ENCODE results near the gene PMS1. TPM values are rescaled to one million over a fixed set of nuclear protein-coding genes. Genes with fewer than 3 reads are reported as not detected.
"Not testable (repeated sequence)": the region's sequence is repeated elsewhere in the genome, so short reads cannot be mapped to it uniquely, and the experiment has no call there.

The PMS1 gene
- 25.2 and 28.2 TPM in 2 replicates for total RNA-seq (2014; rRNA removed; shearing (Covaris generic))

DNA sequence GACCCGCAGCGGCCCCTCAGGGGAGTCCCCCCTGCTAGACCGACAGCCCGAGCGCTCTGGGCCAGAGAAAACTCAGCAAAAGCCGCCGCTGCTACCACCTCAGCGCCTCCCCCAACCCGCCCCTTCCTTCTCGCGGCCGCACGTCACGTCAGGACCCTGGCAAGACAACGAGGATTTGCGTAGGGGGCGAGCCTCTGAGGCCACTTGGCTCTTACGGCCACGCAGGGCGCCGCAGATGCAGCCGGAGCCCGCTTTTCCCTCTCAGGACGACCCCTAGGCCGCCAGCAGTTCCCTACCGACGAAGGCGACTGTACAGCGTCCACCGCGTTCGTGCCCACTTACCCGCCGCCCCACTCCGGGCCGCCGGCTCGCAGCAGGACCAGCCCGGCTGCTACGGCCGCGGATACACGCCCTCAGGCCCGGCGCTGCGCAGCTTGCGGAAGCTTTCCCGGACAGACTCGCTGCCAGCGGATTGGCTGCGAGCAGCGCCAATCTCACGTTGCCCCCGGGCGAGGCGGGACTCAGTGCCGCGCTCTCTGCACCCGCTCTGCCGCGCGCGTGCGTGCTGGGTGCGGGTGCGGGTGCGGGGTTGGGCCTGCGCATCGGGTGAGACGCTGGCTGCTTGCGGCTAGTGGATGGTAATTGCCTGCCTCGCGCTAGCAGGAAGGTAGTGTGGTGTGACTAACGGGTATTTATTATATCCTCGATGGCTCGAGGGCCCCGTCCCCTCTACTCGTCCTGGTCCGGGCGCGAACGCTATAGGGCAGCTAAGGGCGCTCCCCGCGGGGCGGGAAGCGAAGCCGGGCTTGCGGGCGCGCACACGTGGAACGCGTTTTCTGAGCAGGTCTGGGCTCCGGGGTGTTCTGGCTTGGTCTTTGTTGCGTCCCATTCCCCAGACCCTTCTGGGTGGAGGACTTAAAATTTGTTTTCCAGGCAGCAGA is at the start of gene PMS1, which contains the start of gene ORMDL1:
TSS of gene PMS1 (plus strand) at position 524 of the 941 bp plus-strand sequence. CDS start 7,360 bp downstream, outside the sequence.
TSS of gene ORMDL1 (minus strand) at position 413 of the 941 bp plus-strand sequence. CDS start 1,744 bp downstream, outside the sequence.
- in situ Hi-C loops (cut with HindIII; ENCODE audit: low sequenced_read_pairs): no loop called here
- peak; percentile 96 for DNase-seq (ENCODE audit: low spot score)

DNA sequence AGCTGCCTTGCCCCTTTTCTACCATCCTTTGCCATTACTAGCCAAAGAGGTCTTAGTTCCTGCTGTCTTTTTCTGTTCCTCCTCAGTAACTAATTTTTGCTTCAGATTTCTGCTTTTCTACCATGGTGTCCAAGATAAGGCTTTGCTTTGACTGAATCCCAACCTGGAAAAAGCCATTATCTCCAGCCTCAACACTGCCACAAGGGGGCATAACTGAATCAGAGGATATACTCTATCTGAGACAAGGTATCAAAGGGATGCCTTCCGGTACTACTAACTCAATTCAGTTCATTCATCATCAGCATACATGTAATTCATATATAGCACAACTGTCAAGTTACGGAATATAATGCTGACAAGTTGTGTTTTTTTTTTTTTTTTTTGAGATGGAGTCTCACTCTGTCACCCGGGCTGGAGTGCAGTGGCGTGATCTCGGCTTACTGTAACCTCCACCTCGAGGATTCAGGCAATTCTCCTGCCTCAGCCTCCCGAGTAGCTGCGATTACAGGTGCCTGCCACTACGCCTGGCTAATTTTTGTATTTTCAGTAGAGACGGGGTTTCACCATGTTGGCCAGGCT is 33.1 kb upstream of the PMS1 start:
- peak; percentile 24 for DNase-seq (ENCODE audit: low spot score)
- in situ Hi-C loops (cut with HindIII; ENCODE audit: low sequenced_read_pairs): no loop called here

DNA sequence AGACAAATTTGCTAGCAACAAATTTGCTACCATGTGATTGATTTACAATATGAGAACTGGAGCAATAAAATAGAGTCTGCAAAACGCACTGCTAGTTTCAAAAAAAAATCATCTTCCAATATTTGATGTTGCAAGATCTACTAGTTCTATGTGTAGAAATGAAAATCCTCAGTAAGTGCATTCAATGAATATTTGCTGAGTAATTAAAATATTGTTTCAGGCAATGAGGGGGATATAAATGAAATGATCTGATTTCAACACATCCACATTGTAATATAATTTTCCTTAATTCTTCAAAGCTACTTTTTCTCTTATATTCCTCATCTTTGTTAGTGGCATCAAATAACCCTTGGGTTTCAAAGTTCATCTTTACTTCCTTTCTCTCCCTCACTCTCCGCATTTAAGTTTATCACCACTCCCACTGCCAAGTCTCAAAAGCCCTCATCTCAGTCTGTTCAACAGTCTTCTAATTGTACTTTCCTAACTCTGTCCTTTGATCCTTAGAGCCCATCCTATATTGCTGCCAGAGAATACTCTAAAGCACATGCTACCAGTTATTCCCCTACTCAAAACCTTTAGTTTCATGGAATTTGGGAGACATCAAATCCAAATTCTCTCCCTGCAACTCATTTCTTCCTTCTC is 27.8 kb upstream of the PMS1 start:
- DNase-seq (ENCODE audit: low spot score): no peak
- in situ Hi-C loops (cut with HindIII; ENCODE audit: low sequenced_read_pairs): no loop called here

DNA sequence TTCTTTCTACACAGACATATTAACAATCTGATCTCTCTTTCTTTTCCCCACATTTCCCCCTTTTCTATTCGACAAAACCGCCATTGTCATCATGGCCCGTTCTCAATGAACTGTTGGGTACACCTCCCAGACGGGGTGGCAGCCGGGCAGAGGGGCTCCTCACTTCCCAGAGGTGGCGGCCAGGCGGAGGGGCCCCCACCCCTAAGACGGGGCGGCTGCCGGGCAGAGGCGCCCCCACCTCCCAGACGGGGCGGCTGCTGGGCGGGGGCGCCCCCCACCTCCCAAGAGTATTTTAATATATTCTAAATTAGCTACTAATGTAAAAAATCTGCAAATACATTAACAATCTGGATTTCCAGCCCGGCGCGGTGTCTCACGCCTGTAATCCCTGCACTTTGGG is 24.1 kb upstream of the PMS1 start:
- DNase-seq (ENCODE audit: low spot score); in situ Hi-C loops (cut with HindIII; ENCODE audit: low sequenced_read_pairs): not testable (repeated sequence)

DNA sequence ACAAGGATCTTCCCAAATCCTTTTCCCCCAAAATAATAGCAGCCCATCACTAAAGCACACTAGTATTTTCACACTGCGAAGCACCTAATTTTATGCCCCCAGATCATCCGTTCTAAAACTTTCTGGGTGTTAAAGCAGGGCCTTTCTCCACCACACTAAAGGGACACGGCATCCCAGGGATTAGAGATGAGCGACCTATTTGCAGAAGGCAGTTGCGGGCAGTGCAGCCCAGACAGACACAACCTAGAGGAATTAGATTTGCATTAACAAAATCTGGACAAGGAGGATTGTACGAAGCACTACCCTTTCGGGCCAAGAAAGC is 22.1 kb upstream of the PMS1 start:
- in situ Hi-C loops (cut with HindIII; ENCODE audit: low sequenced_read_pairs): no loop called here
- no peak for DNase-seq (ENCODE audit: low spot score)

DNA sequence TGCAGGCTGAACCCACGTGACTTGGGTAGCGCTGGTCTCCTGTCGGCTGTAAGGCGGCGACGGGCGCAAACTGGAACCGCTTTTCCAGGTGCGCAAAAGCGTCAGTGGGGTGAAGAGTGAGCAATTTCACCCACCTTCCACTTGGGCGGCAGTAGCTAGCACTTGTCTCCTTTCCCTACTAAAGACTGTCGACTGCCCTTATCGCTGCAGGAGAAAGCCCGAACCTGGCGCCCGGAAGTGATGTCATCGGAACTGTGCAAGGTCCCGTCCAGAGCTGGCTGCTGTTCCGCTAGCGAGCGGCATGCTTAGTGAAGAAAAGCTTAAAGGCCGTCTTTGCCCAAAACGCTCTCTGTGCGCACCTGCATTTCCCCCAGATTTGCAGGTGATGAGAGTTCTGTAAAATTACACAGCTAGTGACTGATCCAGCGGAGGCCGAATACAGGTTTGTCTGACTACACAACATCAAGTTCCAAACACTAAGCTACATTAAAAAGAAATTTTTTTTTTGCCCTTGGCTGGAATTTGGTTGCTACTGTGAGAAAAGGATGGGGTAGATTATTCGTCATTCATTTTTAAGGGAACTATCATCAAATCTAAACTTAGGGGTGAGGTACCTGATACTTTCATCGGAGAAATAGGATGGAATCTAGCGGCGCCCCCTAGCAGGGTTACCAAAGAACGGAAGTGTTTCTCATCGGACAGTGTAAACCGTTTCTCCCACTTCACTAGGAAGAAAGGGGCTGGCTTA is 21.5 kb upstream of the PMS1 start, which contains the start of gene OSGEPL1:
TSS of gene OSGEPL1 (minus strand) at position 242 of the 748 bp plus-strand sequence. CDS start 1,152 bp downstream, outside the sequence.
- peak; percentile 97 for DNase-seq (ENCODE audit: low spot score)
- in situ Hi-C loops (cut with HindIII; ENCODE audit: low sequenced_read_pairs): no loop called here

DNA sequence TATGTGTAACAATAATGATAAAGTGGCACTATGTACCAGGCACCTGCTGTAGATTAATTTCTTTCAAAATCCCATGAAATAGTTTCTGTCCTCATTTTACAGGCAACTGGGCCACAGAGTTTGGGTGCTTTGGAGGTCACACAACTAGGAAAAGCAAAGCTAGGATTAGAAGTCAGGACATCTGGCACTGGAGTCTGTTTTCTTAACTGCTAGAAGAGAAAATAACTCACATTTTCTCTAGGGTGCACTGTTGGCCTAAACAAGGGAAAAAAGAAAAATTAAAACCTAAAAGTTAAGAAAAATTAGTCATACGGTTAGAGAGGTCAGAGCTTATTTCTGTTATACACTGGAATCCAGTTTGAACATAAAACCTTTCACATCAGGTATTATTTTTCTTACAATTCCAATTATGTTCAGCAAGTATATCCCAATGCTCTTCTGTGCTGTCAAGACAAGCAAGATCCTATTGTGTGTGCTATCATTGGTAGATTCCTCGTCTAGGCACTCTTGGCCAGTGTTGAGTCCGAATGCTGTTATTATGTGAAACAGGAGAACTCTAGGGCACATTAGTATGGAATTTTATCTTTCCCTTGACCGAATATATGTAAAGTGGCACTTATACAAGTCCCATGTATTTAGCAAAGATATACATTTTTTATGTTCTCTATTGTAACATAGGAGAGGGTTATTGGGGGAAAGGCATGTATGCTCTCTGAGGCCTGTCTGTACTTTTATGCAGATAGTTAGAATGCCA is 20.2 kb upstream of the PMS1 start:
- in situ Hi-C loops (cut with HindIII; ENCODE audit: low sequenced_read_pairs): no loop called here
- peak; percentile 19 for DNase-seq (ENCODE audit: low spot score)

DNA sequence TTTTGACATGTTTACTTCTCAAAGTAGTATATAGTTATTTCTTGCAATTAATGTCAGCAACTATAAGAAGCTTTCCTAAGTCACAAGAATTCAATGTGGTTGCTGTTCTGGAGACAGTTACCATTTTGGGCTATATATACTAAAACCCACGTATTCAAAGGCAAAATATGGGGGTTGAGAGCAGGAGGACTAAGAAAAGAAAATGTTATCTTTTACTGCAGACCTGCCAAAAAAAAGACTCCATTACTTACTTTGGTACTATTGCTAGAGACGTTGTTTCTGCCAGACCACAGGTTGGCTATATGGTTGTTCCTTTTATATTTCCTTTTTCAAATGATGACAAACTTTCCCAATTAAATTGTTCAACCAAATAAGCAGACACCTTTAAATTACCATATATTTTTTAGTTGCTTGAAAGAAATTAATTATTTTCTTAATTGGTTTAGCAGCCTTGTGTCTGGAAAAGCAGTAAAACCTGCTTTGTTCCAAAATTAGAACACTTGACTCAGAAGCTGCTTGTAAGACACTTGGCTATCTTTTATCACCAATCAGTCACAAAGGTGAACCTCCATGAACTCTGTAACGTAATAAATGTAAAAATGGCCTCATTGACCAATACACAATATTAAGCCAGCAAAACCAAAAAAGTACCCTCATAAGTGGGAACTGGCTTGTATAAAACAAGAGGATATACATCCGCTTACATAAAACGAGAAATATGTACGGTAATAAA is 13.5 kb upstream of the PMS1 start:
- in situ Hi-C loops (cut with HindIII; ENCODE audit: low sequenced_read_pairs): no loop called here
- no peak for DNase-seq (ENCODE audit: low spot score)

DNA sequence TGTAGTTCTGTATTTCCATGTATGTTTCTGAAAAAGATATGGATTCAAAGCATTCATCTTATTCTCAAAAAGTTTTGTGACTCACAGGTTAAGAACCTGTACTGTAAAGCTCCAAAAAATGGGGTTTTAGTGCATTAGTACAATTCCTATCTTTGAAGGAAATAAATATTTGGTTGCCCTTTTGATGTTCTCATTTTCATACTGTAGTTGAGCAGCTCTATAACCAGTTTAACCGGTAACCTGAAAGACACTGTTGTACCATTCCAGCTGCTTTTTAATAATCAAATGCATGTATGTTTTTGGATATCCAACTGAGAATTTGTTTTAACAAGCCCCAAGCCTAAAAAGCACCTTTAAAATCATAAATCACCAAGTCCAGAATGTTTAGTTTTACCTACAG is 12.0 kb upstream of the PMS1 start:
- in situ Hi-C loops (cut with HindIII; ENCODE audit: low sequenced_read_pairs): no loop called here
- no peak for DNase-seq (ENCODE audit: low spot score)

DNA sequence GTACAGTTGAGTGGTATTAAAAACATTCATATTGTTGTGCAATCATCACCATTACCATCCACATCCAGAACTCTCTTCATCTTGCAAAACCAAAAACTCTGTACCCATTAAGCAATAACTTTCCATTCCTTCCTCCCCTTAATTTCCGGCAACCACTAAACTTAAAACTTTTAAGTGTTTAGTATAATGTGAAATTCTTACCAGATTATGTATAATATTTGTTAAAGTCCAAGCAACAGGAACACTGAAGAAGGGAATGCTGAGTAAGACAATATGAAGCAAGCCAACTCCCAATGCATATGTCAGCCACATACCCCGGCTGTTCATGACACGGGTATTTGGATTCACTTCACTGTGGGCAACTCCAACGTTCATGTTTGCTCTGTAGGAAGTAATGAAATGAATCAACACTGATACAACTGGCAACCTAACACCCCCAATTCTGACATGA is 2.0 kb upstream of the PMS1 start:
- DNase-seq (ENCODE audit: low spot score): no peak
- in situ Hi-C loops (cut with HindIII; ENCODE audit: low sequenced_read_pairs): no loop called here

DNA sequence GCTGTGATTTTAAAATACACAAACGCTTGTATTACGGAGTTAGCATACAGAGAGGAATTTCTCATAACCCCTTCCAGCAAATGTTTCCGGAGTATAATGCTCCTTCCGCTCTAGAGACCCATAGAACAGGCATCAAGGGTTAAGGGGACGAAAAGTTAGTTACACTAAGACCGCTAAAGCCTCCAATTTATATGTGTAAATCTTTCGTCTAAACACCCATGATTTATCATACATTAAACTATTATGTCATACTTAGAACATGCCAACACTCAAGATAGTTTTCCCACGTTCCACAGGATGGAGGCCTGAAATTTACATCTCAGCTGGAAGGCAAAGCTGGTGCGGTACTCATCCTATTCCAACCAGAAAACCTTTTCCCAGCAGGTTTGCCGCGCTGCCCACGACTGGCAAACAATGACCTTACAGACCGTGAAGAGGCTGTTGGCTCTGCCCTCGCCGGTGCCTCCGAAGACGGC is 761 bp upstream of the PMS1 start:
- no peak for DNase-seq (ENCODE audit: low spot score)
- in situ Hi-C loops (cut with HindIII; ENCODE audit: low sequenced_read_pairs): no loop called here

DNA sequence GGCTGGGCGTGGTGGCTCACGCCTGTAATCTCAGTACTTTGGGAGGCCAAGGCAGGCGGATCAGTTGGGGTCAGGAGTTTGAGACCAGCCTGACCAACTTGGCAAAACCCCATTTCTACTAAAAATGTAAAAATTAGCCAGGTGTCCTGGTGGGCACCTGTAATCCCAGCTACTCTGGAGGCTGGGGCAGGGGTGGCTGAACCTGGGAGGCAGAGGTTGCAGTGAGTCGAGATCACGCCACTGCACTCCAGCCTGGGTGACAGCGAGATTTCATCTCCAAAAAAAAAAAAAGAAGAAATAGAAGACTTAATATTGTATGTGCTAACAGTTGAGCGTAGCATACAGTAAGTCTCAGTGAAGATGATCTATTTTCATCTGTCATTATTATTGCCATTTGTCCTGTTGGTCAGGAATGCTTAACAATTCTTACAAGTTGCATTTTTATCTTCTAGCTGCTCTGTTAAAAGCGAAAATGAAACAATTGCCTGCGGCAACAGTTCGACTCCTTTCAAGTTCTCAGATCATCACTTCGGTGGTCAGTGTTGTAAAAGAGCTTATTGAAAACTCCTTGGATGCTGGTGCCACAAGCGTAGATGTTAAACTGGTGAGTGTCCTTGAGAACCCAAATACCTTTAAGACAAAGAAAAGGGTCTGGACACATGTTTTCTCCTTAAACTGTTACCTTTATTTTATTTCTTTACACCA is 7.2 kb downstream of the PMS1 start:
- no peak for DNase-seq (ENCODE audit: low spot score)
- in situ Hi-C loops (cut with HindIII; ENCODE audit: low sequenced_read_pairs): no loop called here

DNA sequence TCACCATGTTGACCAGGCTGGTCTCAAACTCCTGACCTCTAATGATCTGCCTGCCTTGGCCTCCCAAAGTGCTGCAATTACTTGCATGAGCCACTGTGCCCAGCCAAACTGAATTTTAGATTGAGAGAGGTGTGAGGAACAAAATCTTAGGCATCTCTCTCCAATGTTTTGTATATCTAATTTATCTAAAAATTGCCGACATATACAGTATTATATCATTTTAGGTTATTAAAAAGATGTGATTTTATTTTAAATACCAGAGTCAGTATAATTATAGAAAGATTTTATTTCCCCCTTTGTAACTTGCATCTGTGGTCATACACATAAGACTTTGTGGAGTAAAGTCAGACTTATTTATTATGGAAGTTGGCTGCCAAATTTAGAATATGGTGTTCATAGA is 10.1 kb downstream of the PMS1 start:
- in situ Hi-C loops (cut with HindIII; ENCODE audit: low sequenced_read_pairs): no loop called here
- DNase-seq (ENCODE audit: low spot score): no peak

DNA sequence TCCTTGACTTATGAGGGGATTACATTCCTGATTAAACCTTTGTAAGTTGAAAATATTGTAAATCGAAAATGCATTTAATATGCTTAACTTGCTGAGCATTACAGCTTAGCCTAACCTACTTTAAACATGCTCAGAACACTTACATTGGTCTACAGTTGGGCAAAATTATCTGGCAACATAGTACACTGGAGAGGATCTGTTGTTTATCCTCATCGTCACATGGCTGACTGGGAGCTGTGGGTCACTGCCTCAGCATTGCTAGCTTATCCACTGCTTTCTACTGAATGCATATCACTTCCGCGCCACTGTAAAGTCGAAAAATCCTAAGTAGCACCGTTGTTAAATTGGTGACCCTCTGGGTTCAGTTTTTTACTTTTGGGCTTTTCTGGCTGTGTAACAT is 13.7 kb downstream of the PMS1 start:
- in situ Hi-C loops (cut with HindIII; ENCODE audit: low sequenced_read_pairs): no loop called here
- DNase-seq (ENCODE audit: low spot score): peak; percentile 27

DNA sequence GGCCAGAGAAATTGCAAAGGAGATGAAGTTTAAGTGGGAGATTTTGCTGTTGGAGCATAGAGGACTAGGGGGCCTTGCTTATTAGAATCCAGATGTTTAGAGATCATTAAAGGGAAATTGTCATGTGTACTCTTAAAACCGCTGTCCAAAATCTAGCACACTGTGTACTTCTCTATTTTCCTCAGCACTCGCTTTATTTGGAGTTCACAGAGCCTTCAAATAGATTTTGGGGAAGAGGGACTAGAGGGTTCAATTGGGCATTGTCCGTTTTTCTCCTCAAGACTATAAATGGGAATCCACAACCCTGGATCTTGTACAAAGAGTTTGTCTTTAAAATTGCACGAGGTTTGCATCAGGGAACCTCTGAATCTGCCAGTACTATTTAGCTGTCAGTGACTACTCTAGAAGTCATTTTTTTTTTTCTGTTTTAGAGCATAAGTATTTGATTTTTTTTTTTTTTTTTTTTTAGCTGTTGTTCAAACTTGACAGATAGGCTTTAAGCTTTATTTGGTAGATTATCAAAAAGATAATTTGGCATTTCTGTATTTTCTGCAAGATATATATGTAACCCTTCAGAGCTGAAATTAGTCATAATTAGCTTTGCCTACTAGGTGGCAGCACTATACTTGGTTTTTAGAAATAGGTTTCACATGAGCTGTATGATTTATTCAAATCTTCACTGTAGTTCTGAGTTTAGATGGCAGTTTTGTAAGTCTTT is 14.2 kb downstream of the PMS1 start:
- DNase-seq (ENCODE audit: low spot score): peak; percentile 71
- in situ Hi-C loops (cut with HindIII; ENCODE audit: low sequenced_read_pairs): no loop called here

DNA sequence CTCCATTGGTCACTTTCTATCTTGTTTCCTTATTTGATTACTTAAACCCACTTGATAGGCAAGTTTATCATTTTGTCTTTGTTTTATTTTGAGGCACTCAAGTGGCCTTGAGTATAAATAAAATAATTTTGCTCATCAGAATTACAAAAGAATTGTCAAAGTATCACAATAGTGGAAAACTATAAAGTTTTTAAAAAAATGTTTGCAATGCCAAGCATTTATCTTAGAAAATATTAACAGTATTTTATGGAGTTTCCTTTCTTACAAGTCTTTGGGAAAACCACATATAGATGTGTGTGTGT is 14.7 kb downstream of the PMS1 start:
- in situ Hi-C loops (cut with HindIII; ENCODE audit: low sequenced_read_pairs): no loop called here
- no peak for DNase-seq (ENCODE audit: low spot score)

DNA sequence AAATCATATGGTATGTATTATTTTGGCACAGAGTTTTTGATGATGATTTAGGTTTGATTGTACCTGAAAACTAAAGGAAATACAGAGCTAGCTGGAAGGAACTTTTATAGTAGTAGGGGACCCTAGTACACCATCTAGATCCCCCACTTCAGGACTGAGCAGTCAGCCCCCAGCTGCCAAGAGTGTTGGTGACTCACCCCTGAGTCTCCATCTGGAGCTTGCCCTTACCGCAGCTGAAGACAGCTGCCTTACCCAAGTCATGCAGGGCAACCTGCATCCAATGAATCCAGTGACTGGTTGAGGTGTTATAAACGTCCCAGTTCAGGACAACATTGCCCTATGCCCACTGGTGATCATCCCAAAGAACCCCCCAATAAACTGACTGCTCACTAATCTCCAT is 15.3 kb downstream of the PMS1 start:
- in situ Hi-C loops (cut with HindIII; ENCODE audit: low sequenced_read_pairs): no loop called here
- DNase-seq (ENCODE audit: low spot score): peak; percentile 8

Data from G401 (cell line).